T-helper 17 cell (primary cell): ENCODE measurements around the gene TRABD. TPM values are rescaled to one million over a fixed set of nuclear protein-coding genes. Genes with fewer than 3 reads are reported as not detected.
"Not testable (repeated sequence)": the region's sequence is repeated elsewhere in the genome, so short reads cannot be mapped to it uniquely, and the experiment has no call there.

Experiments
- ATAC-seq: fragments of 150-1000 bp; cut with Tn5 transposase; 2 replicates; pipeline ENCODE4 v1.10.0; 2021; ENCODE audit warnings: mild to moderate bottlenecking, moderate library complexity
- DNase-seq, 3 donors: peaks; one replicate each; pipeline versions ENCODE4 v3.0.0 to v3.0.0-alpha.2; 2020 to 2021
- H3K9me3 ChIP-seq: one replicate; pipeline ENCODE4 v1.7.0; 2013; ENCODE audit warnings: low read length, mild to moderate bottlenecking; ENCODE audit not compliant: control insufficient read depth, poor library complexity, severe bottlenecking
- H3K27ac Mint-ChIP-seq: one replicate; pipeline ENCODE4 v1.8.0; 2022; ENCODE audit warnings: mild to moderate bottlenecking, moderate library complexity, mixed read lengths
- H3K27me3 Mint-ChIP-seq: one replicate; pipeline ENCODE4 v1.8.0; 2022; ENCODE audit warnings: mixed read lengths
- H3K36me3 Mint-ChIP-seq: one replicate; pipeline ENCODE4 v1.8.0; 2022; ENCODE audit warnings: low read depth, mixed read lengths
- H3K4me1 Mint-ChIP-seq: one replicate; pipeline ENCODE4 v1.8.0; 2022; ENCODE audit warnings: mild to moderate bottlenecking, mixed read lengths
- H3K4me3 Mint-ChIP-seq: one replicate; pipeline ENCODE4 v1.8.0; 2022; ENCODE audit warnings: mild to moderate bottlenecking, moderate library complexity, mixed read lengths
- total RNA-seq, 4 donors: library from RNA in 2 of 4; stranded (reverse) in 2 of 4; gene quantifications; one replicate each; pipeline ENCODE4 v1.2.3 and lab custom pipeline; 2022 to 2026

Gene TRABD
- total RNA-seq, 2 donors from 2014 or later: 141 to 158 TPM

DNA sequence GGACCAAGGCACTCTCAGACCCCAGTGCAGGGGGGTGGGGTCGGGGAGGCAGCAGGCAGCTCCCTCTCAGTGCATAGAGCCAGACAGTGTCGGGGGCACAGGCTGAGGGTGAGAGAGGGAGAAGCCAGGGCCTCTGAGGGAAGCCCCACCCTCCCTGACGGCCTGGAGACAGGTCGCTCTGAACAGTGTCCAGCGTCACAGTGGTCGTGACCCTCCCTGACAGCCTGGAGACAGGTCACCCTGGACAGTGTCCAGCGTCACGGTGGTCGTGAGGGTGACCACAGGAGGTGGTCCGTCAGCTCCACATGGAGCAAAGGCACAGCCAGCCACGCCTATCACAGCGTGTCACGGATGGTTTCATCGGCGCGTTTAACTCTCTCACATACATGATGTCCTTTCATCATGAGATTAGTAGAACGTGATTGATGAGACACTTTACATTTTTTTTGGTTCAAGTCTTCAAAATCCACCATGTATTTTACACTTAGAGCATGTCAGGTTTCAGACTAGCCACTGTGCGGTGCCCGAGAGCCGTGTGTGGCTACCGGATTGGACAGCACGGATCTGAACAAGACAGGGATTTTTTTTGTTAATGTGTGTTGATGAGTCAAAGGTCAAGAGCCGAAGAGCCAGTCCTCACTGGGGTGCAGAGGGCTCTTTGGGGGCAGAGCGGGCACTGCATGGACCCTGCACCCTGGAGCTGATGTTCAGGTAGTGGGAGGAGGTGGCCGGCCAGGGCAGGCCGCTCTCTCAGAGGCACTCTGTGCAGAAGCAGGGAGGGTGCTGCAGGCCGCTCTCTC lies 39.1 kb upstream of the TRABD start:
- H3K4me3 Mint-ChIP-seq: no peak overlapping the region
- no peak overlapping the region for H3K27ac Mint-ChIP-seq
- ATAC-seq (no peak), DNase-seq (no peak)
- no peaks in the 10 kb centered on the region for H3K9me3 ChIP-seq
- H3K4me1 Mint-ChIP-seq: peaks cover 4% of the 10 kb centered on the region
- H3K36me3 Mint-ChIP-seq: no peaks in the 10 kb centered on the region
- H3K27me3 Mint-ChIP-seq: peaks cover 31% of the 10 kb centered on the region

- peaks cover 22% of the 10 kb centered on the region for H3K27me3 Mint-ChIP-seq
- not testable (repeated sequence) for DNase-seq, H3K4me1 Mint-ChIP-seq, H3K36me3 Mint-ChIP-seq, H3K27ac Mint-ChIP-seq, H3K9me3 ChIP-seq, ATAC-seq, H3K4me3 Mint-ChIP-seq
Measured at GRCh38 chr22:50147258-50148165, 38.2 kb upstream of the TRABD start.

- Mint-ChIP-seq H3K4me1 (peaks cover 4% of the 10 kb centered on the region), H3K4me3 (no peak overlapping the region), H3K27ac (no peak overlapping the region), H3K27me3 (peaks cover 18% of the 10 kb centered on the region), H3K36me3 (no peaks in the 10 kb centered on the region)
- DNase-seq: no peak
- no peak for ATAC-seq
- H3K9me3 ChIP-seq: no peaks in the 10 kb centered on the region
Measured at GRCh38 chr22:50148166-50148500, 37.6 kb upstream of the TRABD start.

GRCh38 chr22:50148991-50149721 lies 36.6 kb upstream of the TRABD start:
- Mint-ChIP-seq H3K36me3 (no peaks in the 10 kb centered on the region), H3K4me3 (no peak overlapping the region), H3K4me1 (peaks cover 4% of the 10 kb centered on the region), H3K27ac (no peak overlapping the region), H3K27me3 (peaks cover 10% of the 10 kb centered on the region)
- peak; percentile 99 for ATAC-seq
- no peaks in the 10 kb centered on the region for H3K9me3 ChIP-seq
- peak; percentile 61 to 65 (median 61) for DNase-seq

DNA sequence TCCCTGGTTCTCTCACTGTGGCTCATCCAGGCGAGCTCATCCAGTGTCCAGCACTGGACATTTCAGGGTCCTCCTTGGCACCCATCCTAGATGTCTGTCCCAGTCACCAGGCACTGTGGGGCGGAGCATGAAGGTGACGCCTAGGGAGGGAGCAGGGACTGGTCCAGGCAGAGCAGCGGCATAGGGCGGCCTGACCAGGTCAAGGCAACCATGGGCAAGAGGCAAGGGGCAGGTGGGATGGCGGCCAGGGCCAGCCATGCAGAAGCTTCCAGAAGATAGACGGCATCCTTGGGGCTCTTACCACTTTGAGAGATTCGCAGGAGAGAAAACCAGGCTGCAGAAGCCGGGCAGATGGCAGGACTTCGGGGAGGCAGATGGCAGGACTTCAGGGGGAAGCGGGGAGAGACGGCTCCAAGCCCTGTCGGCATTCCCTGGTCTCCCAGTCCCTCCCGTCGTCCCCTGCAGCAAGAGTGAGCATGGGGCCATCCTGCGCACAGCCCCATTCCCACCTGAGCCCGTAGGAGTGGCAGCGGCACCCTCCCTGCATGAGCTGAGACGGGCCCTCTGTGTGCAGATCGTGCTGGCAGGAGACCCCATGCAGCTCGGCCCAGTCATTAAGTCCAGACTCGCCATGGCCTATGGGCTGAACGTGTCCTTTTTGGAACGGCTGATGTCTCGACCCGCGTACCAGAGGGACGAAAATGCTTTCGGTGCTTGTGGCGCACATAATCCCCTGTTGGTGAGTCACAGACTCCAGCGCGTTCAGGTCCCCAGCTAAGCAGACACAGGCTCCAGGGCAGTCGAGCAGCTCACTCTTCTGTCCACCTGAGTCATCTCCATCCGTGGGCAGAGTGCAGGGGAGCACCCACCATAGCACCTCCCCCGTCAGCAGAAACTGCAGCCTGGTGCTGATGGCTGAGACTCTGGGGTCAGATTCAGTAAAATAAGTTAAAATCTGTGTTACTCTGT lies 35.3 kb upstream of the TRABD start:
- Mint-ChIP-seq H3K27ac (no peak overlapping the region), H3K36me3 (no peaks in the 10 kb centered on the region), H3K27me3 (peaks cover 5% of the 10 kb centered on the region), H3K4me1 (peaks cover 6% of the 10 kb centered on the region), H3K4me3 (no peak overlapping the region)
- H3K9me3 ChIP-seq: no peaks in the 10 kb centered on the region
- no peak for ATAC-seq
- DNase-seq: no peak

- Mint-ChIP-seq H3K36me3 (no peaks in the 10 kb centered on the region), H3K4me3 (no peak overlapping the region), H3K27me3 (no peaks in the 10 kb centered on the region), H3K4me1 (peaks cover 4% of the 10 kb centered on the region), H3K27ac (no peak overlapping the region)
- no peak for ATAC-seq
- no peaks in the 10 kb centered on the region for H3K9me3 ChIP-seq
- no peak for DNase-seq
Measured at GRCh38 chr22:50151571-50152537, 33.9 kb upstream of the TRABD start.

DNA sequence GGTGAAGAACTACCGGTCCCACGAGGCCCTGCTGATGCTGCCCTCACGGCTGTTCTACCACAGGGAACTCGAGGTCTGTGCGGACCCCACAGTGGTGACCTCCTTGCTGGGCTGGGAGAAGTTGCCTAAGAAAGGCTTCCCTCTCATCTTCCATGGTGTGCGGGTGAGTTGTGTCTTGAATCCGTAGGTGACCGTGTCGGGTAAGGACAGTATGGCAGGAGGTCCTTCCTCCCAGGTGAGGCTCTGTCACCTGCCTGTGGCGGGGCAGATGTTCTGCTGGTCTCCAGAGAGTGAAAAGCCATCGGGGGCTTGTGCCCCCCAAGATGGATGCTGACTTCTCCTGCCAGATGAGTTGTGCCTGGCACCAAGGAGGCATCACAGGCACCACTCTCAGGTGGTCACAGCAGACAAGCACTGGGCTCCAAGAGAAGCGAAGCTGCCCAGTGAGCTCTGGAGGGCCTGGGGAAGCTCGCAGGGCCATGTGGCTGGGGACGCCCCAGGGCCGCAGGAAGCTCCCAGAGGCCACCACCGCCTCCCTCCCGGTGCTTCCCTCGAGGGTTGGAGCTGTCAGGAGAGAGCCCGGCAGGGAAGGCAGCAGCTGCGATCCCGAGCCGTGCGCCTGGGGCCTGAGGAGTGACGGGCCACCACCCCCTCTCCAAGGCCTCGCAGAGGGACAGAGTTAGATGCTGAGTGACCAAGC lies 32.5 kb upstream of the TRABD start:
- H3K27ac Mint-ChIP-seq: no peak overlapping the region
- H3K9me3 ChIP-seq: no peaks in the 10 kb centered on the region
- H3K27me3 Mint-ChIP-seq: peaks cover 5% of the 10 kb centered on the region
- H3K4me3 Mint-ChIP-seq: no peak overlapping the region
- H3K4me1 Mint-ChIP-seq: peaks cover 4% of the 10 kb centered on the region
- DNase-seq (no peak), ATAC-seq (no peak)
- no peaks in the 10 kb centered on the region for H3K36me3 Mint-ChIP-seq

DNA sequence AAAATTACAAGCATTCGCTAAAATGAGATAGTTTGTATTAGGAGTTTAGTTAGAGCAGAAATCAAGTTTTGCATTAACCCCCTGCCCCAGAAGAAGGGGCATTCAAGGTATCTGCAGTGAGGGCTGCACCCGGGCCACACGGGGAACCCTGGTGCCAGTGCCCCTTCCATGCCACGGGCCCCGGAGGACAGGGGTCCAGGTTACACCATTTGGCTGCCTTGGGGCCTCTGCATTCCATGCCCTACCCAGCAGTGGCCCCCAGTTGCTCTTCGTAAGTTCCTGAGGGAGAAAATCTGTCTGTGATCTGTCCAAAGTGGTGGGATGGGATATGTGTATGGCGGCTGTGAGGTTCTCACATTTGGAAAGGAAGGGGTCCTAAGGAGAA lies 32.0 kb upstream of the TRABD start:
- peaks cover 5% of the 10 kb centered on the region for H3K27me3 Mint-ChIP-seq

DNA sequence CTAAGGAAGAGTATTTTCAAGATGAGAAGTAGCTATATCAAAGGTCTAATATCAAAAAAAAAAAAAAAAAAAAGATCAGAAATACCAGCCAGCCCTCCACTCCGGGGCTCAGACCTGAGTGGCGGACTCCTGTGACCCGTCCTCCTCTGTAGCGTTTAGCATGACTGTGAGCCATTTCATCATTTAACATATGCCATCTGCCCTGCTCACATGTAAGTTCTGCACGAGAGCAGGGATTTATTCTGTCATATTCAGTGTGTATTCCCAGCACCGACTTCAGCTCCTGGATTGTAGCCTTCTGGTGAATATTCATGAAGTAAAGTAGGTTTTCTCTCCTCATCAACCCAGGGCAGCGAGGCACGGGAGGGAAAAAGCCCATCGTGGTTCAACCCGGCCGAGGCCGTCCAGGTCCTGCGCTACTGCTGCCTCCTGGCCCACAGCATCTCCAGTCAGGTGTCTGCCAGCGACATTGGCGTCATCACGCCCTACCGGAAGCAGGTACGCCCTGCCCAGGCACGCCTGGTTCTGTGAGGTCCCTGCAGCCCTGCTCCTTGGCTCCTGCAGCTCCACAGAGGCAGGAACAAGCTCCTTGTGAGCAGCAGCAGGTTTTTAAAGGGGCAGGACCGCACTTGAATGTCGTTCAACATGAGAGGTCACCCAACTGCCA lies 27.9 kb upstream of the TRABD start:
- no peak overlapping the region for H3K4me3 Mint-ChIP-seq
- no peak overlapping the region for H3K27ac Mint-ChIP-seq
- no peak for DNase-seq
- H3K4me1 Mint-ChIP-seq: peaks cover 2% of the 10 kb centered on the region
- H3K9me3 ChIP-seq: no peaks in the 10 kb centered on the region
- peaks cover 24% of the 10 kb centered on the region for H3K27me3 Mint-ChIP-seq
- ATAC-seq: no peak
- H3K36me3 Mint-ChIP-seq: no peaks in the 10 kb centered on the region

More for the DNA sequence above, 32.0 kb upstream of the TRABD start:
- no peaks in the 10 kb centered on the region for H3K9me3 ChIP-seq
- DNase-seq (no peak), ATAC-seq (no peak)
- Mint-ChIP-seq H3K4me3 (no peak overlapping the region), H3K36me3 (no peaks in the 10 kb centered on the region), H3K27ac (no peak overlapping the region), H3K4me1 (peaks cover 4% of the 10 kb centered on the region)

- Mint-ChIP-seq H3K27ac (no peak overlapping the region), H3K4me3 (no peak overlapping the region), H3K36me3 (no peaks in the 10 kb centered on the region), H3K27me3 (peaks cover 42% of the 10 kb centered on the region), H3K4me1 (no peaks in the 10 kb centered on the region)
- ATAC-seq (no peak), DNase-seq (no peak)
- no peaks in the 10 kb centered on the region for H3K9me3 ChIP-seq
Measured at GRCh38 chr22:50160947-50161346, 24.8 kb upstream of the TRABD start.
